ENCODE measurements around the gene CD300LG. TPM values are rescaled to one million over a fixed set of nuclear protein-coding genes. Genes with fewer than 3 reads are reported as not detected.

The CD300LG gene
- total and polyA plus RNA-seq, 2 donors (not counting 1 experiment from before 2014, with no cell fraction given) = not detected

GRCh38 chr17:43880420-43880991, 33.5 kb downstream of the CD300LG start:
- Histone ChIP-seq H3K9me3 (ENCODE audit: control insufficient read depth, insufficient read depth, low read depth, low read length) (no peaks in the 10 kb centered on the region), H3K27ac (ENCODE audit: insufficient read depth, low read length) (no peak overlapping the region), H3K4me1 (ENCODE audit: control insufficient read depth, extremely low read depth, insufficient read depth, low read length) (no peaks in the 10 kb centered on the region), H3K4me3 (replicated peaks in 1 of 4; ENCODE audit: control extremely low read depth in 1 of 4, insufficient read depth in 1 of 4, low read depth in 3 of 4, low read length in 4 of 4) (no peak overlapping the region), H3K36me3 (ENCODE audit: control insufficient read depth, insufficient read depth, low read length) (no peaks in the 10 kb centered on the region), H3K9ac (ENCODE audit: insufficient read depth, low read length) (no peak overlapping the region), H3K4me2 (ENCODE audit: extremely low read depth, insufficient read depth, low read length) (no peak overlapping the region), H3K27me3 (ENCODE audit: control insufficient read depth, insufficient read depth, low read length) (no peaks in the 10 kb centered on the region), H3K79me2 (ENCODE audit: control insufficient read depth, insufficient read depth, low read length) (no peaks in the 10 kb centered on the region), H4K20me1 (ENCODE audit: control insufficient read depth, extremely low read depth, insufficient read depth, low read length) (no peaks in the 10 kb centered on the region), H2AFZ (ENCODE audit: low read length) (no peak overlapping the region)
- peak in 1 of 2 donors; percentile 4 for DNase-seq (ENCODE audit: low read depth in 2 of 2)
- TF ChIP-seq CTCF (conservative IDR thresholded peaks at IDR 0.05 in 1 of 2, IDR thresholded peaks at IDR 0.05 in 1 of 2; ENCODE audit: low read depth in 1 of 2, low read length in 2 of 2) (peak; percentile 46 to 67), EZH2 (IDR thresholded peaks at IDR 0.05; ENCODE audit: low read length, missing control alignments) (no peak)

GRCh38 chr17:43881181-43881580, 34.2 kb downstream of the CD300LG start:
- TF ChIP-seq CTCF (conservative IDR thresholded peaks at IDR 0.05 in 1 of 2, IDR thresholded peaks at IDR 0.05 in 1 of 2; ENCODE audit: low read depth in 1 of 2, low read length in 2 of 2) (no peak), EZH2 (IDR thresholded peaks at IDR 0.05; ENCODE audit: low read length, missing control alignments) (no peak)

GRCh38 chr17:43881758-43882505, 35.0 kb downstream of the CD300LG start:
- Histone ChIP-seq H4K20me1 (ENCODE audit: control insufficient read depth, extremely low read depth, insufficient read depth, low read length) (no peaks in the 10 kb centered on the region), H3K4me2 (ENCODE audit: extremely low read depth, insufficient read depth, low read length) (no peak overlapping the region), H3K9ac (ENCODE audit: insufficient read depth, low read length) (no peak overlapping the region), H3K36me3 (ENCODE audit: control insufficient read depth, insufficient read depth, low read length) (no peaks in the 10 kb centered on the region), H3K27me3 (ENCODE audit: control insufficient read depth, insufficient read depth, low read length) (no peaks in the 10 kb centered on the region), H3K9me3 (ENCODE audit: control insufficient read depth, insufficient read depth, low read depth, low read length) (no peaks in the 10 kb centered on the region), H3K27ac (ENCODE audit: insufficient read depth, low read length) (no peak overlapping the region), H3K4me3 (replicated peaks in 1 of 4; ENCODE audit: control extremely low read depth in 1 of 4, insufficient read depth in 1 of 4, low read depth in 3 of 4, low read length in 4 of 4) (no peak overlapping the region), H2AFZ (ENCODE audit: low read length) (no peak overlapping the region), H3K4me1 (ENCODE audit: control insufficient read depth, extremely low read depth, insufficient read depth, low read length) (no peaks in the 10 kb centered on the region), H3K79me2 (ENCODE audit: control insufficient read depth, insufficient read depth, low read length) (no peaks in the 10 kb centered on the region)
- no peak for DNase-seq (ENCODE audit: low read depth in 2 of 2)
- TF ChIP-seq CTCF (conservative IDR thresholded peaks at IDR 0.05 in 1 of 2, IDR thresholded peaks at IDR 0.05 in 1 of 2; ENCODE audit: low read depth in 1 of 2, low read length in 2 of 2) (no peak), EZH2 (IDR thresholded peaks at IDR 0.05; ENCODE audit: low read length, missing control alignments) (no peak)

More at GRCh38 chr17:43881181-43881580, 34.2 kb downstream of the CD300LG start:
- no peak overlapping the region for H2AFZ ChIP-seq (ENCODE audit: low read length)
- no peak overlapping the region for H3K4me2 ChIP-seq (ENCODE audit: extremely low read depth, insufficient read depth, low read length)
- no peaks in the 10 kb centered on the region for H3K4me1 ChIP-seq (ENCODE audit: control insufficient read depth, extremely low read depth, insufficient read depth, low read length)
- H3K27ac ChIP-seq (ENCODE audit: insufficient read depth, low read length) = no peak overlapping the region
- H3K36me3 ChIP-seq (ENCODE audit: control insufficient read depth, insufficient read depth, low read length) = no peaks in the 10 kb centered on the region
- DNase-seq (ENCODE audit: low read depth in 2 of 2) = no peak
- H3K27me3 ChIP-seq (ENCODE audit: control insufficient read depth, insufficient read depth, low read length) = no peaks in the 10 kb centered on the region
- H3K9ac ChIP-seq (ENCODE audit: insufficient read depth, low read length) = no peak overlapping the region
- H4K20me1 ChIP-seq (ENCODE audit: control insufficient read depth, extremely low read depth, insufficient read depth, low read length) = no peaks in the 10 kb centered on the region
- H3K4me3 ChIP-seq (replicated peaks in 1 of 4; ENCODE audit: control extremely low read depth in 1 of 4, insufficient read depth in 1 of 4, low read depth in 3 of 4, low read length in 4 of 4) = no peak overlapping the region
- H3K79me2 ChIP-seq (ENCODE audit: control insufficient read depth, insufficient read depth, low read length) = no peaks in the 10 kb centered on the region
- no peaks in the 10 kb centered on the region for H3K9me3 ChIP-seq (ENCODE audit: control insufficient read depth, insufficient read depth, low read depth, low read length)

All from fibroblast of lung (primary cell).